Stimulated activated CD8-positive, alpha-beta memory T cell treated with anti-CD3 and anti-CD28 coated beads, Interleukin-2, amount 100 ng/mL, for 1 hour (primary cell): Measurements from ENCODE around the gene IFI44L.

Experiments
- DNase-seq, 2 donors: peaks; one replicate each; pipeline ENCODE4 v3.0.0-alpha.2; 2020; ENCODE audit warnings: low read depth in 2 of 2

Gene IFI44L

DNA sequence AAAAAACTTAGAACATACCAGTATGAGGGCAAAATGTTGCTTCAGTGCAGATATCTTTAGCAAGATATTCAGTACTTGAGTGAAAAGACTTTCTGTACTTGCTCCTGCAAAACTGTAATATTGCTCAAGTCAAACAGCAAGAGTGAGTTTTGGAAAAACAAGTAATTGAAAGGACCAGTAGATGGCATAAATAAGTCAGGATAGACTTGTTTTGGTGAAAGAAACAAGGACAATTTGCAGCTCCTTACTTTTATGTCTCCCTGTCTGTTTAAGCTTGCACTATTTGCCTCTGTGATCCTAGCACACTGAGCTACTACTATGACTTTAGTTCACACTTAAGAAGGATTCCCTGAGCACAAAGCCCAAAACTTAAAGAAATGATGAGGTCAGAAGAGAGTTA lies 68.4 kb downstream of the IFI44L start:
- no peak for DNase-seq

DNA sequence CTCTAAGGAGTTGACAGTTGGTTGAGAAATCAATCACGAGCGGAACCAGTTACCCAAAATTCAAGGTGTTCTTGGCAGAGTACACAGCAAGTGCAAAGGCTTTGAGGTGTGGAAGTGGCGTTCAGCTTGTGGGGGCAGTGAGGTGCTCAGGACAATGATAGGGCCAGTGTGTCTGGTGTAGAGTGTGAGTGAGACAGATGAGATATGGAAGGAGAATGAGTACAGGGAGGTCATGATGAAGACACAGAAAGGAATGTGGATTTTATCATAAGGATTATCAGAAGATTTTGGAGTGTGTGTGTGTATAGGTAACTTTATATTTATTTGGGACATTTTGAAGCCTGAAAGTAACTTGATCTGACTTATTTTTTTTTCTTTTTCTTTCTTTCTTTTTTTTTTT lies 70.3 kb downstream of the IFI44L start:
- no peak for DNase-seq

DNA sequence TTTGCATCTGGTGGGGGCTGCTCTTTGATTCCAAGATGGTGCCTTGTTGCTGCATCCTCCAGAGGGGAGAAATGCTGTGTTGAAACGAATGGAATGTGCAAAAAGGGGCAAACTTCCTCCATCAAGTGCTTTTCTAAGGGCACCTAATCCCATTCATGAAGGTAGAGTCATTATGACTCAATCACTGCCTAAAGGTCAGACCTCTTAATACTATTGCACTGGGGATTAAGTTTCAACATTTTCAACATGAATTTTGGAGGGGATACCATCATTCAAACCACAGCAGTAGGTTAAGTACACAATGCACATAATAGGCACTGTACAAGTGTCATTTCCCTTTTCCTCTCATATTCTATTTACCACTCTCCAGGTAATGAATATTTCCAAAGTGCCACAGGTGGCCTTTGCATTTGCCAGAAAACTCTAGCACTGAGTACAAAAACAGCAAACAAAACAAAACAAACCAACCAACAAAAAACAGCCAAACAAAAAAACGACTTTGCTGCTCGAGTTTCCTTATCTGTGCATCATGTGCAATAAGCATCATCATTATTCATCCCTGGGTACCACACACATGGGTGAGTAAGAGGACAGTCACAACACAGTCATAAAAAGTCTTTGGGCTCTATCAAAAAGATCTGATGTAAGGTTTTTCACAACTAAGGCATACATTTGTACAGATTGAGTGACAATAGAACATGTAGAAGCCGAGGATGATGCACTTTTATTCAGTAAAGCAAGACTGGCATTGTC lies 71.9 kb downstream of the IFI44L start:
- DNase-seq: no peak
